ENCODE results near the gene KNSTRN. TPM values are rescaled to one million over a fixed set of nuclear protein-coding genes. Genes with fewer than 3 reads are reported as not detected.

KNSTRN gene
- total RNA-seq, 1 donor: 49.2 TPM

DNA sequence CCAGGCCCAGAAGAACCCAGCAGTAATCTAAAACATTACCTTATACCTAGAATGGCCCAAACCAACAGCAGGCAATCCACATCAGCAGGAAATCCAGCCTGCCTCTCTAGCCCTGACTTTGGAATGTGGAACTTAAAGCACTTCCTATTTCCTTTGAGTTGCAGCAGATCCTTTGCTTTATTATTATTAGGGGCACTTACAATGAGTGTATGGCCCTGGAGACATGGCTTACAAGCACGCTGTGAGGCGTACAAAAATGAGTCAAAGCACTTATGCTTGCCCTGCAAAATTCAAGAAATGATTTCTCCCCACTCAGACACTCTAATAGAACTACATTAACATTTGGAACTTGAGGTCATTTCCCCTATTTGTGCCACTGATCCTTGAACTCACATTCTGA, 9.5 kb upstream of the KNSTRN start:
- no peak for TF ChIP-seq CTCF (IDR thresholded peaks at IDR 0.05; ENCODE audit: insufficient read depth, low read depth, low read length)
- DNase-seq (ENCODE audit: low read depth): no peak
- H3K4me3 ChIP-seq (ENCODE audit: low read depth, low read length): no peak overlapping the region

GRCh38 chr15:40377606-40378005, 4.9 kb upstream of the KNSTRN start:
- no peak for DNase-seq (ENCODE audit: low read depth)
- TF ChIP-seq CTCF (IDR thresholded peaks at IDR 0.05; ENCODE audit: insufficient read depth, low read depth, low read length): no peak
- no peak overlapping the region for H3K4me3 ChIP-seq (ENCODE audit: low read depth, low read length)

DNA sequence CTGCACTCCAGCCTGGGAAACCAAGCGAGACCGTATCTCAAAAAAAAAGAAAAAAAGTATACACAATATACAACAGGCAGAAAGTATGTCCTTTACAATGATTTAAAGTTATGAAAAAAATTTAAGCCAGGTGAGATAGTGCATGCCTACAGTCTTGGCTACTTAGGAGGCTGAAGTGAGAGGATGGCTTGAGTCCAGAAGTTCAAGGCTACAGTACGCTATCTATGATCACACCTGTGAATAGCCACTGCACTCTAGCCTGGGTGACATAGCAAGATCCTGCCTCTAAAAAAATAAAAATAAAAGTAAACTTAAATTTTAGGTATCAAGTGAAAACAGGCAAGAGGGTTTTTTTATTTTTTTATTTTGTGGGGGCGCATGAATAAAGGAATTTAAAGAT, 3.1 kb upstream of the KNSTRN start:
- DNase-seq (ENCODE audit: low read depth): no peak
- TF ChIP-seq CTCF (IDR thresholded peaks at IDR 0.05; ENCODE audit: insufficient read depth, low read depth, low read length): no peak
- no peak overlapping the region for H3K4me3 ChIP-seq (ENCODE audit: low read depth, low read length)

GRCh38 chr15:40379853-40380252, 2.7 kb upstream of the KNSTRN start:
- DNase-seq (ENCODE audit: low read depth): peak; percentile 98
- TF ChIP-seq CTCF (IDR thresholded peaks at IDR 0.05; ENCODE audit: insufficient read depth, low read depth, low read length): no peak

GRCh38 chr15:40380636-40381035, 1.9 kb upstream of the KNSTRN start:
- no peak overlapping the region for H3K4me3 ChIP-seq (ENCODE audit: low read depth, low read length)
- no peak for DNase-seq (ENCODE audit: low read depth)
- TF ChIP-seq CTCF (IDR thresholded peaks at IDR 0.05; ENCODE audit: insufficient read depth, low read depth, low read length): no peak

More at GRCh38 chr15:40379853-40380252, 2.7 kb upstream of the KNSTRN start:
- H3K4me3 ChIP-seq (ENCODE audit: low read depth, low read length): no peak overlapping the region

DNA sequence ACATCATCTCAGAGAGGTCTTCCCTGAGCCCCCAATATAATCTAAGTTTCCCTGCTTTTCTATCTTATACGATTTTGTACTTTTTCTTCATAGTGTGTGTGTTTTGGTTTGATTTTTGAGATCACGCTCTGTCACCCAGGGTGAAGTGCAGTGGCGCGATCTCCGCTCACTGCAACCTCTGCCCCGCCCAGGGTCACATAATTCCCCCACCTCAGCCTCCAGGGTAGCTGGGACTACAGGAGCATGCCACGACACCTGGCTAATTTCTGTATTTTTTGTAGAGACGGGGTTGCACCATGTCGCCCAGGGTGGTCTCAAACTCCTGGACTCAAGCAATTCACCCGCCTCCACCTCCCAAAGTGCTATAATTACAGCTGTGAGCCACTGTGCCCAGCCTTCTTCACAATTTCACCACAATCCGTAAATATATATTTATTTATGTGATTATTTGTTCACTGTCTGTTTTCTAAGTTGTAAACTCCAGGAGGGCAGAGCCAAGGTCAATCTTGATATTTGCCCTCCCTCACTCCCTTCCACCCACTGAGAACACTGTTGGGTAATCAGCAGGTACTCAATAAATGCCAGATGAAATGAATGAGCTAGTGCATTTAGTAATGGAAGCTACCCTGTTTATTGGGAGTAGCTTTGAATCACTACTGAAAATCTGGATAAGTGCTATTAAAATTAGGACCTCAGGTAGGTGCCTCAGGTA, 547 bp upstream of the KNSTRN start:
- DNase-seq (ENCODE audit: low read depth): no peak
- no peak overlapping the region for H3K4me3 ChIP-seq (ENCODE audit: low read depth, low read length)
- no peak for TF ChIP-seq CTCF (IDR thresholded peaks at IDR 0.05; ENCODE audit: insufficient read depth, low read depth, low read length)

GRCh38 chr15:40386480-40386879, 4.0 kb downstream of the KNSTRN start:
- H3K4me3 ChIP-seq (ENCODE audit: low read depth, low read length): no peak overlapping the region
- TF ChIP-seq CTCF (IDR thresholded peaks at IDR 0.05; ENCODE audit: insufficient read depth, low read depth, low read length): no peak
- no peak for DNase-seq (ENCODE audit: low read depth)
